BE2C (cell line): Measurements from ENCODE around the gene CEP128.

Source experiments
- DNase-seq: peaks from one replicate; pipeline ENCODE4 v3.0.0-alpha.2; 2020
- H3K27me3 ChIP-seq: fragments of 250-450 bp; sonication (Bioruptor Pico); 2 replicates; pipeline ENCODE4 v1.5.1; 2020; ENCODE audit warnings: mild to moderate bottlenecking
- H3K36me3 ChIP-seq: fragments of 250-450 bp; sonication (Bioruptor Pico); 2 replicates; pipeline ENCODE4 v1.5.1; 2020; ENCODE audit warnings: mild to moderate bottlenecking
- H3K4me1 ChIP-seq: fragments of 250-450 bp; sonication (Bioruptor Pico); 2 replicates; pipeline ENCODE4 v1.5.1; 2020
- H3K4me3 ChIP-seq: 2 replicates; pipeline ENCODE4 v1.5.1; 2011; ENCODE audit warnings: low read depth, low read length
- H3K9me3 ChIP-seq: fragments of 250-450 bp; sonication (Bioruptor Pico); 2 replicates; pipeline ENCODE4 v1.5.1; 2020
- TF ChIP-seq, protein P1 (sequence below): IDR thresholded peaks from 2 replicates; pipeline ENCODE4 v1.5.1; 2012; ENCODE audit warnings: mild to moderate bottlenecking, low read depth, low read length

CEP128 gene

DNA sequence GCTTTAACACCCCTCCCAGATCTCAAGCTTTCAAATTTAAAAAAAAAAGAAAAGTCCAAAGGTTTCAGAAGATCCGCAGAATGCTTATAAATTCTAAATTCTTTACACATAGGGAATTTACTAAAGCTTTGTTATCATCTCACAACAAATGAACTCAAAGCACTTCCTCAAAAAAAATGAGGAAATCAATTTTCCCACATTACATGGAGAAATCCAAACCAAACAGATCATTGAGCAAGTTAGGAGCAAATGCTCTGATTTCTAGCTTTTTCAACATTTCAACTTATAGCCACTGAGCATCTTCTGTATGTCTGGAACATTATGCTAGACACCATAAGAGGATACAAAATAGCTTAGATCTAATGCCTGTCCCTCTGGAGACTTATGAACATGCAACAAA lies 161.0 kb downstream of the CEP128 start:
- TF ChIP-seq, protein P1, sequence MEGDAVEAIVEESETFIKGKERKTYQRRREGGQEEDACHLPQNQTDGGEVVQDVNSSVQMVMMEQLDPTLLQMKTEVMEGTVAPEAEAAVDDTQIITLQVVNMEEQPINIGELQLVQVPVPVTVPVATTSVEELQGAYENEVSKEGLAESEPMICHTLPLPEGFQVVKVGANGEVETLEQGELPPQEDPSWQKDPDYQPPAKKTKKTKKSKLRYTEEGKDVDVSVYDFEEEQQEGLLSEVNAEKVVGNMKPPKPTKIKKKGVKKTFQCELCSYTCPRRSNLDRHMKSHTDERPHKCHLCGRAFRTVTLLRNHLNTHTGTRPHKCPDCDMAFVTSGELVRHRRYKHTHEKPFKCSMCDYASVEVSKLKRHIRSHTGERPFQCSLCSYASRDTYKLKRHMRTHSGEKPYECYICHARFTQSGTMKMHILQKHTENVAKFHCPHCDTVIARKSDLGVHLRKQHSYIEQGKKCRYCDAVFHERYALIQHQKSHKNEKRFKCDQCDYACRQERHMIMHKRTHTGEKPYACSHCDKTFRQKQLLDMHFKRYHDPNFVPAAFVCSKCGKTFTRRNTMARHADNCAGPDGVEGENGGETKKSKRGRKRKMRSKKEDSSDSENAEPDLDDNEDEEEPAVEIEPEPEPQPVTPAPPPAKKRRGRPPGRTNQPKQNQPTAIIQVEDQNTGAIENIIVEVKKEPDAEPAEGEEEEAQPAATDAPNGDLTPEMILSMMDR, result no peak
- H3K4me1 ChIP-seq, result no peaks in the 10 kb centered on the region
- DNase-seq, result no peak

DNA sequence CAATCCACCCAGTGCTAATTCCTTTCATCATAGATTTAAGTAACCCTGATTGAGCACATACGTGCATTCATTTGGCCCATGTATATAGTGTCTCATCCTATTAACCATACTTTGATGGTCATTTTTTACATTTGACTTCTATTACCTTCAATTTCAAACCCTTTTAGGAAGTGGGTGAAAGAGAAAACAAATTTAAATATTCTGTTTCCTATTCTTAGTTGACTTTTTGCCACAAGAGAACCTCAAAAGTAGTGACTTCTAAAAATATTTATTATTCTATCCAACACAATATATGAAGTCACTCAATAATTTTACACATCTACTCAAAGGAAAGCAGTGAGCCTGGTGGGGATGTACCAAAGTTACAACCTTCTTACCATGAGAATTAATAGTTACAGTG lies 164.9 kb downstream of the CEP128 start:
- DNase-seq, result no peak
- no peaks in the 10 kb centered on the region for H3K27me3 ChIP-seq
- no peaks in the 10 kb centered on the region for H3K9me3 ChIP-seq
- H3K4me3 ChIP-seq, result no peak overlapping the region
- H3K4me1 ChIP-seq, result no peaks in the 10 kb centered on the region
- TF ChIP-seq, protein P1, result no peak
- no peaks in the 10 kb centered on the region for H3K36me3 ChIP-seq

More for the DNA sequence above, 161.0 kb downstream of the CEP128 start:
- Histone ChIP-seq H3K27me3 (no peaks in the 10 kb centered on the region), H3K4me3 (no peak overlapping the region), H3K36me3 (no peaks in the 10 kb centered on the region), H3K9me3 (no peaks in the 10 kb centered on the region)

GRCh38 chr14:80776186-80776585 lies 165.4 kb downstream of the CEP128 start:
- H3K27me3 ChIP-seq, result no peaks in the 10 kb centered on the region
- TF ChIP-seq, protein P1, result no peak
- no peaks in the 10 kb centered on the region for H3K36me3 ChIP-seq
- H3K4me1 ChIP-seq, result no peaks in the 10 kb centered on the region
- no peak overlapping the region for H3K4me3 ChIP-seq
- DNase-seq, result no peak
- no peaks in the 10 kb centered on the region for H3K9me3 ChIP-seq

DNA sequence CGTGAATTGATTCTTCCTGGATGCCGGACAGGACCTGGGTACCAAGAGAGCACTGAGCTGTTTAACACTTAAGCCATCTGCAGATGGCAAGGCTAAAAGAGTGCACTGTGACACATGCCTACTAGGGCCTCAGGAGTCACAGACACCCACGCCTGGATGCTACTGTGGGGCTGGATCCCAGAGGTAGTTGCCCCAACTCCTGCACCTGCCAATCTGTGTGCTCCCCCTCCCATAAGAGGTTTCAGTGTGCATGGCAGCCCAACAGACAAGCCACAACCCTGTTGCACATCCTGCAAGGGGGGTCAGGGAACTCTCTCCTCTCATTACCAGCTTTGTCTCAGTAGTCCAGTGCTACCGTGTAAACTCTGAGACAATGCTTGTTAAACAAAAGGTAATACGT lies 169.0 kb downstream of the CEP128 start:
- H3K27me3 ChIP-seq, result no peaks in the 10 kb centered on the region
- TF ChIP-seq, protein P1, result no peak
- H3K4me1 ChIP-seq, result no peaks in the 10 kb centered on the region
- DNase-seq, result no peak
- H3K9me3 ChIP-seq, result no peaks in the 10 kb centered on the region
- no peak overlapping the region for H3K4me3 ChIP-seq
- H3K36me3 ChIP-seq, result no peaks in the 10 kb centered on the region

DNA sequence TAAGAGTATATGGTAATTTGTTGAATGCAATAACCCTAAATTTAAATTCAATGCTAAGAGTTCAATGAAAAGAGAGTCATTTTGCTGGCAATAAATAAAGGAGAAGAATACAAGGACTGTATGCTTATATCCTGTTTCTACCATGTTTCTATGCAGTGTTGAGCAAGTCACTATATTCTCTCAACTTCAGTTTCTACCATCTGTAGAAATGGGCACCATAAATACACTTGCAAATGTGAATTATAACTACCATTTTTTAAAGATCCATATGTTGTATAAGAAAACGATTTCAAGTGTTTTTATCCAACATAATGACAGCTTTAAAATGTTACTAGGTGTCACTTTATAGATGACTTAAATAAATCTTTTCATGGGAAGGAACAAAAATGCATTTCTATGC lies 170.3 kb downstream of the CEP128 start:
- Histone ChIP-seq H3K4me1 (no peaks in the 10 kb centered on the region), H3K4me3 (no peak overlapping the region), H3K27me3 (no peaks in the 10 kb centered on the region), H3K9me3 (no peaks in the 10 kb centered on the region), H3K36me3 (no peaks in the 10 kb centered on the region)
- TF ChIP-seq, protein P1, result no peak
- DNase-seq, result no peak

DNA sequence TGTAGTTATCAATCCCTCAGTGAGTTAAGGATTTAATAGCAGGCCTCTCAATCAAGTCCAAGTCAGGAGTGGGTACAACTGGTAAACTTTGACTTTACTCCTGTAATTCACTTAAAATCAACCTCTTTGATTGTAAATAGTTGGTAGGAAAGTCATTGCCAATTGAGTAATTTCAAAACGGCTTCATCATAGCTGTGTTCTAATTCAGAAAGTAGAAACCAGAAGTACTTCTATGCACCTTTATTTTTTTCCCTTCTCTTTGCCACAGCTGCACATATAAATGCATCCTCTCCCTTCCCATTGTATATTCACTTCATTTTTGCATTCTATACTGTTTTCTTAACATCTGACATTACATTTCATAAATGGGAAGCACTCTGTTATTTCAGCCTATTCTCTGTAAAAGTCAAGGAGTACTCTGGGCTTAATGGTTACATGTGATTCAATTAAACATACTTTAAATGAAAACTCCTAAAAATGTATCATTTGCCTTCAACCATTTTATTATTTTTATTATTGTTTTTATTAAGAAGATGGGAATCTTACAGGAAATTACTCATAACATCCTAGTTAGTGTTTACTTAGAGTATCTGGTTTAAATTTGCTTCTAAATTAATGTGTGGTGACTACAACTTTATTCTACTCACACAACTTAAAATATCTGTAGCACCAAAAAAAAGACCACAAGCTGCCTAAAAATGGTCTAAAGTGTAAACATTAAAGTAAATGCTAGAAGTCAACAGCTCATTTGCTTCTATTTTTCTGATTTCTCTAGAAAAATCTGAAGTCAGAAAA lies 171.2 kb downstream of the CEP128 start:
- Histone ChIP-seq H3K9me3 (no peaks in the 10 kb centered on the region), H3K4me3 (no peak overlapping the region), H3K4me1 (no peaks in the 10 kb centered on the region), H3K27me3 (no peaks in the 10 kb centered on the region), H3K36me3 (no peaks in the 10 kb centered on the region)
- TF ChIP-seq, protein P1, result no peak
- no peak for DNase-seq
